GM12874 (cell line): Measurements from ENCODE around the gene RYR2.

ENCODE experiments used
- TF ChIP-seq, protein P1 (sequence below): IDR thresholded peaks from 2 replicates; pipeline ENCODE4 v1.5.1; 2011; ENCODE audit warnings: low read depth, mild to moderate bottlenecking, control low read depth, low read length, moderate library complexity; ENCODE audit not compliant: insufficient read depth

RYR2 gene

DNA sequence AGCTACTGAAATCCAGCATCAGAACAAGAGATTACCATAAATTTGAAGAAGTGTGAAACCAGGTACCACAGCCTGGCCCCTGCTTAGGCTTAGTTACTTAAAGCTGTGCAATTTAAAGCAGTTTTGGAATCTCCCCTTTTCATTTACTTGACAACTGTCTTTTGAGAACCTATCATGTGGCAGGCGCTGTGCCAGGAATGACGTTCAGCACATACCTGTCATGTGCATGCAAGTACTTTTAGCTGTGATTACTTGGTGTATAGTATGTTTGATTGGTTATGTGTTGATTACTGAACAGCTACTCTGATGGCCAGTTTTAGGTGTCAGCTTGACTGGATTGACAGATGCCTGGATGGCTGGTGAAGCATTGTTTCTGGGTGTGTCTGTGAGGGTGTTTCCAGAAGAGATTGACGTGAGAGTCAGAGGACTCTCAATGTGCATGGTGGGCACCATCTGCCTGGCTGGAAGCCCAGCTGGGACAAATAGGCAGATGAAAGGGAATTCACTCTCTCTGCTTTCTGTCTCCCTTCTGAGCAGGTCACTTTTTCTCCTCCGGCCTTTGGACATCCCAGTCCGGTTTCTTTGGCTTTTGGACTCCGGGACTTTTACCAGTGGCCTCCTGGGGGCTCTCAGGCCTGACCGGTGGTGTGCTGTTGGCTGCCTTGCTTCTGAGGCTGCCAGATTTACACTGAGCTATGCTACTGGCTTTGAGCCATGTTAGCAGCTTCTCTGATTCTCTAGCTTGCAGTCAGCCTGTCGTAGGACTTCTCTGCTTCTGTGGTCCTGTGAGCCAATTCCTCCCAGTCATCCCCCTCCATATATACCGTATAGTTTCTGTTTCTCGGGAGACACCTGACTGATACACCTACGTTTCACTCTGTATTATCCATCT lies 178.0 kb downstream of the RYR2 start:
- TF ChIP-seq, protein P1, sequence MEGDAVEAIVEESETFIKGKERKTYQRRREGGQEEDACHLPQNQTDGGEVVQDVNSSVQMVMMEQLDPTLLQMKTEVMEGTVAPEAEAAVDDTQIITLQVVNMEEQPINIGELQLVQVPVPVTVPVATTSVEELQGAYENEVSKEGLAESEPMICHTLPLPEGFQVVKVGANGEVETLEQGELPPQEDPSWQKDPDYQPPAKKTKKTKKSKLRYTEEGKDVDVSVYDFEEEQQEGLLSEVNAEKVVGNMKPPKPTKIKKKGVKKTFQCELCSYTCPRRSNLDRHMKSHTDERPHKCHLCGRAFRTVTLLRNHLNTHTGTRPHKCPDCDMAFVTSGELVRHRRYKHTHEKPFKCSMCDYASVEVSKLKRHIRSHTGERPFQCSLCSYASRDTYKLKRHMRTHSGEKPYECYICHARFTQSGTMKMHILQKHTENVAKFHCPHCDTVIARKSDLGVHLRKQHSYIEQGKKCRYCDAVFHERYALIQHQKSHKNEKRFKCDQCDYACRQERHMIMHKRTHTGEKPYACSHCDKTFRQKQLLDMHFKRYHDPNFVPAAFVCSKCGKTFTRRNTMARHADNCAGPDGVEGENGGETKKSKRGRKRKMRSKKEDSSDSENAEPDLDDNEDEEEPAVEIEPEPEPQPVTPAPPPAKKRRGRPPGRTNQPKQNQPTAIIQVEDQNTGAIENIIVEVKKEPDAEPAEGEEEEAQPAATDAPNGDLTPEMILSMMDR = no peak

DNA sequence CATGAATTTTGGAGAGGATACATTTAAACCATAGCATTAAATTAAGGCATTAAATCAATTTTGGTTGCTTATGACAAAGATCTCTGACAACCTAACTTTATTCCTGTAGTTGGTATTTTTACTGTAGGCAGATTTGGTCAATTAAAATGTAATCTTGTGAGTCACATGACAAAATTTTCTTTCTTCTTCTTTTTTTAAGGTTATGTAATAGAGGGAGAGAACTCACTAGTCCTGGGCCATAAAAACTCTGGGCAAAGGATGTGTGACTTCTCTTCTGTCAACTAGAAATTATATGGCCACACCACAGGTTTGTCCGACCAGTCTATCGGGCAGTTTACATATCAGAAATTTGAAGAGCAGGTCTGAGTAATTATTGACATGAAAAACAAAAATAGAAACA lies 181.4 kb downstream of the RYR2 start:
- TF ChIP-seq, protein P1 = no peak

DNA sequence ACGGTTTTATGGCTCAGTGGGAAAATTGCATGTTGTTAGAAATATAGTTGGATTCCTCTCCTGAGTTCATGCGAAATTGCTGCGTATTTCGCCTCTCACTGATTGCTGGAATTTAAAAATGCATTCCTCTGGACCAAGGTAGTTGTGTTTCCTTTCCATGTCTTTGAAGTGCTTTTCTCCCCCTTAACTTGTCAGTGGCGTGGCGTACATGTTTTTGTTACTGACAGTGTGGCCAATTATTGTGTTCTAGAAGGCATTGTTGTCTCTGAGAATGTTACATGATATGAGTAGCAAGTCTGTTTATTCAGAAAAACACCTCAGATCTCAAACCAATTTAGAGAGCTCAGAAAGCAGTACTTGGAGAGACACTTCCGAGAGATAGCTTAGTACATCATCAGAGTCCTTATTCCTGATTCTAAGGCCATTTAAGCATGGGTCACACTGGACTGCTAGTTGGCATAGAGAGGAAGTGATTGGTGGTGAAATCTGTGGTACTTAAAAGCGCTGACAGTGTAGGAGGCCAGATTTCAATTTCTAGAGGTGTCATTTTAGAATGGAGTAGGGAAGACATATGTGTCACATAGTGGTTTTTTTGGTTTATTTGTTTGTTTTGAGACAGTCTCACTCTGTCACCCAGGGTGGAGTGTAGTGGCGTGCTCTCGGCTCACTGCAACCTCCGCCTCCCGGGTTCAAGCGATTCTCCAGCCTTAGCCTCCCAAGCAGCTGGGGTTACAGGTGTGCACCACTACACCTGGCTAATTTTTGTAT lies 184.4 kb downstream of the RYR2 start:
- TF ChIP-seq, protein P1 = no peak

DNA sequence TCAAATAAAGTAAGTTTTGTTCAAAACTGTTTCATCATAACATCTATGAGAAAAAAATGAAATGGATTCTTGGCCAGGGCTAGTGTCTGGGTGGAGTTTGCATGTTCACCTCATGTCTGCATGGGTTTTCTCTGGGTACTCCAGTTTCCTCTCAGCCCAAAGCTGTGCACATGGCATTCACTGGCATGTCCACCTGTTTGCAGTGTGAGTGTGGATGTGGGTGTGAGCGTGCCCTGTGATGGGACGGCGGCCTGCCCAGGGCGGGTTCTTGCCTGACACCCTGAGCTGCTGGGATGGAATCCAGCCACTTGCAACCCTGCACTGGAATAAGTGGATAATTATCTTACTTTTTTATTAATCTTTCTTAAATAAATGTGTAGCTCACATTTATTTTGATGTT lies 185.5 kb downstream of the RYR2 start:
- TF ChIP-seq, protein P1 = no peak

DNA sequence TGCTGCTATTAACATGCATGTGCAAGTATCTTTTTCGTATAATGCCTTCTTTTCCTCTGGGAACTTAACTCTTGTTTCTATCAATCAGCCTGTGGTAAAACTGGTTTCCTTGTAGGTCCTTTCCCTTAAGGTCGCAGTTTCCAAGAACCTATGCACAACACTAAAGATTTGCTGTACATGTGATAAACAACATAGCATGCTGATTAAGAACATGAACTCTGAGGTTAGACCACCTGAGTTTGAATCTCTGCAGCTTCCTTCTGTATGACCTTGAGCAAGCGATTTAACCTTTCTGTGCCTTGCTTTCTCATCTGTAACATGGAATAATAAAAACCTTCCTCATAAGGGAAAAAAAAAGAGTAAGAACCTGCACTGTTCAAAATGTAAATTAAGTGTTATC lies 186.4 kb downstream of the RYR2 start:
- TF ChIP-seq, protein P1 = no peak

DNA sequence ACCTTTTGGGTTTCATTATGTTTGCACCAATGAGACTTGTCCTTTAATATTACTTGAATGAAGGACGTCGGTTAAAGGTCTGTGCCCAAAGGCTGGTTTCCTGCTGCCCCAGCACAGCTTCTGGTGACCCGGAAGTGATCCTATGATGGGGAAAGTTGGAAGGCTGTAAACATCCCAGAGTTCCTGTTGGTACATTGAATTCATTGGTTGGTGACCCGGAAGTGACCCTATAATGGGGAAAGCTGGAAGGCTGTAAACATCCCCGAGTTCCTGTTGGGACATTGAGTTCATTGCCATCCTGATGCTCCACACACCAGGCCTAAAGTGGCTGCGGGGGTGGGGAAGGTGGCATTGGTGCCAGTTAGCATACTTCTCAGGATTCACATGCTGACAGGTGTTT lies 187.3 kb downstream of the RYR2 start:
- TF ChIP-seq, protein P1 = no peak

DNA sequence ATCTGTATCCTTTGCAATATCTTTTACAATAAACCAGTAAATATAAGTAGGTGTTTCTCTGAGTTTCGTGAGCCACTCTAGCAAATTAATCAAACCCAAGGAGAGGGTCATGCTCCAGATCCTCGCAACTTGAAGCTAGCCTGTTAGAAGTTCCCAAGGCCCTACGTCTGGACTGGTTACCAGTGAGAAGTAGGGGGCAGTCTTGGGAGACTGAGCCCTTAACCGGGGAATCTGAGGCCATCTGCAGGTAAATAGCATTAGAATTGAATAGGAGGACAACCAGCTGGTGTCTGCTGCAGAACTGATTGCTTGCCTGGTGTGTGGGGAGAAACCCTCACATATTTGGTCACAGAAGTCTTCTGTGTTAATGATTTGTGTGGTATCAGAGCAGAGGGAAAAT lies 190.5 kb downstream of the RYR2 start:
- TF ChIP-seq, protein P1 = no peak
